Ishikawa (cell line): ENCODE measurements around the gene CCDC169.

Experiments
- CEBPB ChIP-seq: IDR thresholded peaks from 2 replicates; pipeline ENCODE4 v1.6.1; 2012
- NFIC ChIP-seq: IDR thresholded peaks from 2 replicates; pipeline ENCODE4 v1.6.1; 2012
- RAD21 ChIP-seq: IDR thresholded peaks from 2 replicates; pipeline ENCODE4 v1.6.1; 2012; ENCODE audit warnings: low read depth
- TF ChIP-seq, protein P1 (sequence below): IDR thresholded peaks from 2 replicates; pipeline ENCODE4 v1.6.1; 2012; ENCODE audit warnings: low read depth, mild to moderate bottlenecking

DNA sequence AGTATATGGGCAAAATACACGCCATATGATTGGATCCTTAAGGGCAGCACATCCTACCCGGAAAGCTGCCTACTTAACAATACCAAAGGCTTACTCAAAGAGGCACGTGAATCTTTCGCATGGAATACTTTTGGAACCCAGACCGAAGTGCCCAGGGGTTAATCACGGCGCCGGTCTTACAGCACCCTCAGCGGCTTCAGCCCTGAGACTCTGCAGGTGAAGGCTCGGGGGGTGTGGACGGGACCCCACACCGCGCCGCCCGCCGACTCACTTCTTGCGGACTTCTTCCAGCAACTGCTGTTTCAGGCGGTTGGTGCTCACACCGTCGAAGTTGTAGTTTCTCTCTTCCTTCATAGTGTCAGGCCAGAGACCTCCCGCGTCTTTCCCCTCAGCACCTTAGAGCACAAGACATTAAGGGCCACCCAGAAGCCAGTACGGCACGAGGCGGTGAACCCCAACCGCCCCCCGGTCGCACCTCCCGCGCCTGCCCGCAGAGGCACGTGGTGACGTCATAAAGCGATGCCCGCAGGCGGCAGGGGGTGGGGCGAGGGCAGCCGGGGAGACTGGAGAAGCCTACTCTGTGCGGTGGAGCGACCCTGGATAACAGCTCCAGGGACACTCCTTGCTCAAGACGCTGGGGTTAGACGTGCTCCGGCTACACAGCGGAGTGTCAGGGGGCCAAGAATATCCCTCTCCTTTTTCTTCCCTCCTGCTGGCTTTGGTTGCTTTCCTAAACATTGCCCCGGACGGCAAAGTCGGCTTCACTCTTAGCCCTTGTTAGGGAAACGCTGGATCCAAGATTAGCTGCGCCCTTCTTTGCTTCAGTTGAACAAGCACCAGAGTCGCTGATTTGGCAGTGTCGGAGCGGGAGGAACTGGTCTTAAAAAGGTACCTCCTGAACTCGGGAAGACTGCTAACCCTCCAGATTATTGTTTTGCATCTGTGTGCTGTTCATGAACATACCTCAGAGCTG, at the start of gene CCDC169:
- TF ChIP-seq CEBPB (no peak), NFIC (no peak), RAD21 (no peak)
- TF ChIP-seq, protein P1, sequence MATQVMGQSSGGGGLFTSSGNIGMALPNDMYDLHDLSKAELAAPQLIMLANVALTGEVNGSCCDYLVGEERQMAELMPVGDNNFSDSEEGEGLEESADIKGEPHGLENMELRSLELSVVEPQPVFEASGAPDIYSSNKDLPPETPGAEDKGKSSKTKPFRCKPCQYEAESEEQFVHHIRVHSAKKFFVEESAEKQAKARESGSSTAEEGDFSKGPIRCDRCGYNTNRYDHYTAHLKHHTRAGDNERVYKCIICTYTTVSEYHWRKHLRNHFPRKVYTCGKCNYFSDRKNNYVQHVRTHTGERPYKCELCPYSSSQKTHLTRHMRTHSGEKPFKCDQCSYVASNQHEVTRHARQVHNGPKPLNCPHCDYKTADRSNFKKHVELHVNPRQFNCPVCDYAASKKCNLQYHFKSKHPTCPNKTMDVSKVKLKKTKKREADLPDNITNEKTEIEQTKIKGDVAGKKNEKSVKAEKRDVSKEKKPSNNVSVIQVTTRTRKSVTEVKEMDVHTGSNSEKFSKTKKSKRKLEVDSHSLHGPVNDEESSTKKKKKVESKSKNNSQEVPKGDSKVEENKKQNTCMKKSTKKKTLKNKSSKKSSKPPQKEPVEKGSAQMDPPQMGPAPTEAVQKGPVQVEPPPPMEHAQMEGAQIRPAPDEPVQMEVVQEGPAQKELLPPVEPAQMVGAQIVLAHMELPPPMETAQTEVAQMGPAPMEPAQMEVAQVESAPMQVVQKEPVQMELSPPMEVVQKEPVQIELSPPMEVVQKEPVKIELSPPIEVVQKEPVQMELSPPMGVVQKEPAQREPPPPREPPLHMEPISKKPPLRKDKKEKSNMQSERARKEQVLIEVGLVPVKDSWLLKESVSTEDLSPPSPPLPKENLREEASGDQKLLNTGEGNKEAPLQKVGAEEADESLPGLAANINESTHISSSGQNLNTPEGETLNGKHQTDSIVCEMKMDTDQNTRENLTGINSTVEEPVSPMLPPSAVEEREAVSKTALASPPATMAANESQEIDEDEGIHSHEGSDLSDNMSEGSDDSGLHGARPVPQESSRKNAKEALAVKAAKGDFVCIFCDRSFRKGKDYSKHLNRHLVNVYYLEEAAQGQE: no peak
